ENCODE data around the gene RBBP4. TPM values are rescaled to one million over a fixed set of nuclear protein-coding genes. Genes with fewer than 3 reads are reported as not detected.

Gene RBBP4
- total and polyA plus RNA-seq, 2 of the 13 experiments (the other 11 are each of a cell fraction or from before 2014, with no cell fraction given): 64.4 to 166 TPM

DNA sequence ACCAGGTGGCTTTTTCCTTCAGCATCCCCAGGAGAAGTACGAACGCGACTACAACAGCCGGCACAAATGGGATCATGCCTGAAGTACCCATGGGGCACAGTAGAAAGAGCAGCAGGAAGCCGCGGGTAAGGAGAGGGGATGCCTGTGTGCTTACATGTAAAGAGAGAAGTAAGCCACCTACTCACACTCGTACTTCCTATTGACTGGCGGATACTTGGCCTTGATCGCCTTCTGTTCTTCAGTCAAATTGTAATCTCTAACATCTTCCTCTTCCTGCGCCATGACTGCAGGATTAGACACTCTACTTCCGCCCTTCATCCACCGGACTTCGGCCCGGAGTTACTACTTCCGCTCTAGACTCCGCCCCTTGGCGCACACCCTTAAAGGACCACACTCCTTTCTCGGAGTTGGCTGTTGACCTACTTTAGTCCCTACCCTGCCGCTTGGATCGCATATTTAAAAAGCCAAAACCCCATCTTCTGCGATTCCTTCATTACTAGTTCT is 708 bp upstream of the RBBP4 start, which contains the start of gene ZBTB8OS (continued):
- TF ChIP-seq MTF1 (CRISPR knock-in tag; IDR thresholded peaks at IDR 0.05): no peak
- TF ChIP-seq MATR3 (CRISPR knock-in tag; IDR thresholded peaks at IDR 0.05): no peak
- no peak for TF ChIP-seq ZIK1 (CRISPR knock-in tag; IDR thresholded peaks at IDR 0.05; ENCODE audit: borderline replicate concordance, low read depth)
- no peak for TF ChIP-seq ZNF335 (CRISPR knock-in tag; IDR thresholded peaks at IDR 0.05)
- no peak for TF ChIP-seq ATF3 (CRISPR knock-in tag; IDR thresholded peaks at IDR 0.05)
- no peak for TF ChIP-seq NR2F1 (CRISPR knock-in tag; IDR thresholded peaks at IDR 0.05)
- TF ChIP-seq, protein P1, sequence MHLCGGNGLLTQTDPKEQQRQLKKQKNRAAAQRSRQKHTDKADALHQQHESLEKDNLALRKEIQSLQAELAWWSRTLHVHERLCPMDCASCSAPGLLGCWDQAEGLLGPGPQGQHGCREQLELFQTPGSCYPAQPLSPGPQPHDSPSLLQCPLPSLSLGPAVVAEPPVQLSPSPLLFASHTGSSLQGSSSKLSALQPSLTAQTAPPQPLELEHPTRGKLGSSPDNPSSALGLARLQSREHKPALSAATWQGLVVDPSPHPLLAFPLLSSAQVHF (CRISPR knock-in tag; IDR thresholded peaks at IDR 0.05): no peak
- TF ChIP-seq ZFYVE20 (CRISPR knock-in tag; IDR thresholded peaks at IDR 0.05; ENCODE audit: borderline replicate concordance, low read depth): no peak
- no peak for TF ChIP-seq DMAP1 (CRISPR knock-in tag; IDR thresholded peaks at IDR 0.05)
- no peak for TF ChIP-seq ZNF576 (CRISPR knock-in tag; IDR thresholded peaks at IDR 0.05)
- TF ChIP-seq SNAPC5 (CRISPR knock-in tag; IDR thresholded peaks at IDR 0.05; ENCODE audit: borderline replicate concordance): no peak
- no peak for TF ChIP-seq SIX4 (CRISPR knock-in tag; IDR thresholded peaks at IDR 0.05)
- TF ChIP-seq ZSCAN9 (CRISPR knock-in tag; IDR thresholded peaks at IDR 0.05; ENCODE audit: borderline replicate concordance): no peak
- no peak for TF ChIP-seq ZNF337 (CRISPR knock-in tag; IDR thresholded peaks at IDR 0.05; ENCODE audit: borderline replicate concordance, low read depth)
- no peak for TF ChIP-seq PAX8 (CRISPR knock-in tag; IDR thresholded peaks at IDR 0.05; ENCODE audit: borderline replicate concordance)
- no peak for TF ChIP-seq ZFP41 (CRISPR knock-in tag; IDR thresholded peaks at IDR 0.05; ENCODE audit: borderline replicate concordance)
- peak; percentile 54; the same call in 1 of the 2 replicates for TF ChIP-seq HCFC1 (IDR thresholded peaks at IDR 0.05; ENCODE audit: low read depth, low read length)
- no peak for TF ChIP-seq SMAD1 (CRISPR knock-in tag; IDR thresholded peaks at IDR 0.05; ENCODE audit: borderline replicate concordance, low read depth)
- TF ChIP-seq SALL1 (CRISPR knock-in tag; IDR thresholded peaks at IDR 0.05): no peak; the same call in 1 of the 2 replicates
- TF ChIP-seq RFX5 (IDR thresholded peaks at IDR 0.05; ENCODE audit: low read depth, low read length): no peak
- TF ChIP-seq ZNF550 (CRISPR knock-in tag; IDR thresholded peaks at IDR 0.05; ENCODE audit: borderline replicate concordance): no peak
- TF ChIP-seq ZNF768 (CRISPR knock-in tag; IDR thresholded peaks at IDR 0.05): no peak
- no peak for TF ChIP-seq ZSCAN21 (CRISPR knock-in tag; IDR thresholded peaks at IDR 0.05; ENCODE audit: borderline replicate concordance)
